ENCODE measurements around the gene CEP350. TPM values are rescaled to one million over a fixed set of nuclear protein-coding genes. Genes with fewer than 3 reads are reported as not detected.
"Not testable (repeated sequence)": the region's sequence is repeated elsewhere in the genome, so short reads cannot be mapped to it uniquely, and the experiment has no call there.

CEP350 gene
- total RNA-seq, 1 experiment from 2014 or later, result 41.1 TPM

DNA sequence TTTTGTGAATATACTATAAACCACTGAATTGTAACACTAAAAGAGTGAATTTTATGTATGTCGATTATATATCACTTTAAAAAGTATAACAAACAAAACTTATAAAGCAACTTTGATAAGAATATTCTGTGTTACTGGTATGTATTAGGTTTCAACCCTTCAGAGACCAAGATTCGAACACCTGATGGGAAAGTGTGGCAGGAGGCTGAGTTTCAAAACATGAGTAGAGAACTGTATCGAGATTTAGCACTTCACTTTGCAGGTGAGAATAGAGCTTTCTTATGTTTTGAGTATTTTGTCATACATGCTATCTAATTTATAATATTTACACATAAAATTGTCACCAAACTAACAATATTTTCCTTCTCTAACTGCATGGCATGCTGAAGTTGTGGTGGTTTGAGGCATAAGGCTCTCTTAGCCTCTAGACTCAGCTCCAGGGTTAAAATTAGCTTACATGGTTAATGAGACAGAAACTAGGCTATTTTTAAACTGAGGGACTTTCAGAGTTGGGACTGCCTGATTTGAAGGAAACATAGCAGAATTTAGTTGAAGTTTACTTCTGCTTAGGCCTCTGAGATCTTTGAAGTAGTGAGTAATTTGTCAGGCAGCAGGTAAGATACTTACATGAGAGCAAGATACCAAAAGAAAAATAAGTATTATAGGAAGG, 48.6 kb downstream of the CEP350 start:
- Histone ChIP-seq H3K9me3 (ENCODE audit: control insufficient read depth, insufficient read depth, low read depth, low read length) (no peaks in the 10 kb centered on the region), H3K27me3 (ENCODE audit: control insufficient read depth, insufficient read depth, low read length) (no peaks in the 10 kb centered on the region), H3K27ac (ENCODE audit: low read length) (no peak overlapping the region), H3K4me1 (ENCODE audit: control insufficient read depth, insufficient read depth, low read length) (no peaks in the 10 kb centered on the region), H3K36me3 (ENCODE audit: control insufficient read depth, insufficient read depth, low read length) (peaks cover 4% of the 10 kb centered on the region), H3K4me3 (ENCODE audit: low read depth in 2 of 2, low read length in 2 of 2) (no peak overlapping the region)
- TF ChIP-seq, protein P1, sequence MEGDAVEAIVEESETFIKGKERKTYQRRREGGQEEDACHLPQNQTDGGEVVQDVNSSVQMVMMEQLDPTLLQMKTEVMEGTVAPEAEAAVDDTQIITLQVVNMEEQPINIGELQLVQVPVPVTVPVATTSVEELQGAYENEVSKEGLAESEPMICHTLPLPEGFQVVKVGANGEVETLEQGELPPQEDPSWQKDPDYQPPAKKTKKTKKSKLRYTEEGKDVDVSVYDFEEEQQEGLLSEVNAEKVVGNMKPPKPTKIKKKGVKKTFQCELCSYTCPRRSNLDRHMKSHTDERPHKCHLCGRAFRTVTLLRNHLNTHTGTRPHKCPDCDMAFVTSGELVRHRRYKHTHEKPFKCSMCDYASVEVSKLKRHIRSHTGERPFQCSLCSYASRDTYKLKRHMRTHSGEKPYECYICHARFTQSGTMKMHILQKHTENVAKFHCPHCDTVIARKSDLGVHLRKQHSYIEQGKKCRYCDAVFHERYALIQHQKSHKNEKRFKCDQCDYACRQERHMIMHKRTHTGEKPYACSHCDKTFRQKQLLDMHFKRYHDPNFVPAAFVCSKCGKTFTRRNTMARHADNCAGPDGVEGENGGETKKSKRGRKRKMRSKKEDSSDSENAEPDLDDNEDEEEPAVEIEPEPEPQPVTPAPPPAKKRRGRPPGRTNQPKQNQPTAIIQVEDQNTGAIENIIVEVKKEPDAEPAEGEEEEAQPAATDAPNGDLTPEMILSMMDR (IDR thresholded peaks at IDR 0.05), result no peak
- TF ChIP-seq SIN3A (IDR thresholded peaks at IDR 0.05; ENCODE audit: borderline replicate concordance, insufficient read depth, low read depth, low read length) (no peak), TCF7L2 (IDR thresholded peaks at IDR 0.05; ENCODE audit: low read depth, low read length) (no peak), POLR2AphosphoS5 (IDR thresholded peaks at IDR 0.05; ENCODE audit: low read depth, low read length) (no peak)
- TF ChIP-seq, protein P2, sequence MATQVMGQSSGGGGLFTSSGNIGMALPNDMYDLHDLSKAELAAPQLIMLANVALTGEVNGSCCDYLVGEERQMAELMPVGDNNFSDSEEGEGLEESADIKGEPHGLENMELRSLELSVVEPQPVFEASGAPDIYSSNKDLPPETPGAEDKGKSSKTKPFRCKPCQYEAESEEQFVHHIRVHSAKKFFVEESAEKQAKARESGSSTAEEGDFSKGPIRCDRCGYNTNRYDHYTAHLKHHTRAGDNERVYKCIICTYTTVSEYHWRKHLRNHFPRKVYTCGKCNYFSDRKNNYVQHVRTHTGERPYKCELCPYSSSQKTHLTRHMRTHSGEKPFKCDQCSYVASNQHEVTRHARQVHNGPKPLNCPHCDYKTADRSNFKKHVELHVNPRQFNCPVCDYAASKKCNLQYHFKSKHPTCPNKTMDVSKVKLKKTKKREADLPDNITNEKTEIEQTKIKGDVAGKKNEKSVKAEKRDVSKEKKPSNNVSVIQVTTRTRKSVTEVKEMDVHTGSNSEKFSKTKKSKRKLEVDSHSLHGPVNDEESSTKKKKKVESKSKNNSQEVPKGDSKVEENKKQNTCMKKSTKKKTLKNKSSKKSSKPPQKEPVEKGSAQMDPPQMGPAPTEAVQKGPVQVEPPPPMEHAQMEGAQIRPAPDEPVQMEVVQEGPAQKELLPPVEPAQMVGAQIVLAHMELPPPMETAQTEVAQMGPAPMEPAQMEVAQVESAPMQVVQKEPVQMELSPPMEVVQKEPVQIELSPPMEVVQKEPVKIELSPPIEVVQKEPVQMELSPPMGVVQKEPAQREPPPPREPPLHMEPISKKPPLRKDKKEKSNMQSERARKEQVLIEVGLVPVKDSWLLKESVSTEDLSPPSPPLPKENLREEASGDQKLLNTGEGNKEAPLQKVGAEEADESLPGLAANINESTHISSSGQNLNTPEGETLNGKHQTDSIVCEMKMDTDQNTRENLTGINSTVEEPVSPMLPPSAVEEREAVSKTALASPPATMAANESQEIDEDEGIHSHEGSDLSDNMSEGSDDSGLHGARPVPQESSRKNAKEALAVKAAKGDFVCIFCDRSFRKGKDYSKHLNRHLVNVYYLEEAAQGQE (IDR thresholded peaks at IDR 0.05; ENCODE audit: insufficient read depth in 1 of 2, low read depth in 2 of 2, low read length in 1 of 2), result no peak
- CTCF ChIA-PET, result no interaction called here
- DNase-seq (ENCODE audit: low read depth, low spot score) (no peak), ATAC-seq (no peak)
- POLR2A ChIA-PET, result interaction anchor here (0.7 kb wide), 1 partner anchor 52 kb away, joined by 4 read pairs; no protein-coding TSS in a partner anchor
- BruUV-seq (replicated peaks), result no TSS peak
- intact Hi-C loops (cut with micrococcal nuclease; ENCODE audit: unreplicated experiment) (no loop called here), in situ Hi-C loops (cut with HindIII; ENCODE audit: low pct_unique_long_range_greater_than_20kb, low sequenced_read_pairs) (no loop called here)

DNA sequence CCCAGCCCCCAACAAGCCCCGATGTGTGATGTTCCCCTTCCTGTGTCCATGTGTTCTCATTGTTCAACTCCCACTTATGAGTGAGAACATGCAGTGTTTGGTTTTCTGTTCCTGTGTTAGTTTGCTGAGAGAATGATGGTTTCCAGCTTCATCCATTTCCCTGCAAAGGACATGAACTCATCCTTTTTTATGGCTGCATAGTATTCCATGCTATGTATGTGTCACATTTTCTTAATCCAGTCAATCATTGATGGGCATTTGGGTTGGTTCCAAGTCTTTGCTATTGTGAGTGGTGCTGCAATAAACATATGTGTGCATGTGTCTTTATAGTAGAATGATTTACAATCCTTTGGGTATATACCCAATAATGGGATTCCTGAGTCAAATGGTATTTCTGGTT, 52.2 kb downstream of the CEP350 start:
- in situ Hi-C loops (cut with HindIII; ENCODE audit: low pct_unique_long_range_greater_than_20kb, low sequenced_read_pairs); POLR2A ChIA-PET; H3K4me3 ChIP-seq (ENCODE audit: low read depth in 2 of 2, low read length in 2 of 2); H3K4me1 ChIP-seq (ENCODE audit: control insufficient read depth, insufficient read depth, low read length); ATAC-seq; intact Hi-C loops (cut with micrococcal nuclease; ENCODE audit: unreplicated experiment); H3K36me3 ChIP-seq (ENCODE audit: control insufficient read depth, insufficient read depth, low read length); H3K27me3 ChIP-seq (ENCODE audit: control insufficient read depth, insufficient read depth, low read length); H3K9me3 ChIP-seq (ENCODE audit: control insufficient read depth, insufficient read depth, low read depth, low read length); DNase-seq (ENCODE audit: low read depth, low spot score); BruUV-seq (replicated peaks); H3K27ac ChIP-seq (ENCODE audit: low read length); CTCF ChIA-PET: not testable (repeated sequence)

DNA sequence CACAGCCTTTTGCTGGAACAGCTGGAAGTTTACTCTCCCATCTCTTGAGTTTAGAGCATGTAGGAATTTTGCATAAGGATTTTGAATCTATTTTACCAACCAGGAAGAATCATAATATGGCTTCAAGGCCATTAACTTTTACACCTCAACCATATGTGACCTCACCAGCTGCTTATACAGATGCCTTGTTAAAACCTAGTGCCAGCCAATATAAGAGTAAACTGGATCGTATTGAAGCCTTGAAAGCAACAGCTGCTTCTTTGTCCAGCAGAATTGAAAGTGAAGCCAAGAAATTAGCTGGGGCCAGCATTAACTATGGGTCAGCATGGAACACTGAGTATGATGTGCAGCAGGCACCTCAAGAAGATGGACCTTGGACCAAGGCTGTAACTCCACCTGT, 65.4 kb downstream of the CEP350 start:
- Histone ChIP-seq H3K27me3 (ENCODE audit: control insufficient read depth, insufficient read depth, low read length) (no peaks in the 10 kb centered on the region), H3K36me3 (ENCODE audit: control insufficient read depth, insufficient read depth, low read length) (peaks cover 49% of the 10 kb centered on the region), H3K9me3 (ENCODE audit: control insufficient read depth, insufficient read depth, low read depth, low read length) (no peaks in the 10 kb centered on the region), H3K4me3 (ENCODE audit: low read depth in 2 of 2, low read length in 2 of 2) (no peak overlapping the region), H3K27ac (ENCODE audit: low read length) (no peak overlapping the region), H3K4me1 (ENCODE audit: control insufficient read depth, insufficient read depth, low read length) (no peaks in the 10 kb centered on the region)
- TF ChIP-seq, protein P1 (IDR thresholded peaks at IDR 0.05), result no peak
- TF ChIP-seq, protein P2 (IDR thresholded peaks at IDR 0.05; ENCODE audit: insufficient read depth in 1 of 2, low read depth in 2 of 2, low read length in 1 of 2), result no peak
- TF ChIP-seq POLR2AphosphoS5 (IDR thresholded peaks at IDR 0.05; ENCODE audit: low read depth, low read length), result no peak
- TF ChIP-seq TCF7L2 (IDR thresholded peaks at IDR 0.05; ENCODE audit: low read depth, low read length), result no peak
- TF ChIP-seq SIN3A (IDR thresholded peaks at IDR 0.05; ENCODE audit: borderline replicate concordance, insufficient read depth, low read depth, low read length), result no peak
- ATAC-seq, result no peak
- ChIA-PET POLR2A (no interaction called here), CTCF (no interaction called here)
- DNase-seq (ENCODE audit: low read depth, low spot score), result no peak
- no TSS peak for BruUV-seq (replicated peaks)
- in situ Hi-C loops (cut with HindIII; ENCODE audit: low pct_unique_long_range_greater_than_20kb, low sequenced_read_pairs), result no loop called here
- intact Hi-C loops (cut with micrococcal nuclease; ENCODE audit: unreplicated experiment), result no loop called here
